NCI-H2196 treated with DMSO at 0.1 percent for 48 hours (cell line): ENCODE results near the gene PTPRM.

Source experiments
- DNase-seq: peaks from one replicate; lab custom pipeline; 2025; ENCODE audit not compliant: unreplicated experiment; lab: John Stamatoyannopoulos, UW

Gene PTPRM

GRCh38 chr18:7749510-7749981 is 182.4 kb downstream of the PTPRM start:
- no peak for DNase-seq

- no peak for DNase-seq
Measured at GRCh38 chr18:7750095-7750663, 183.1 kb downstream of the PTPRM start.

GRCh38 chr18:7750966-7751365 is 183.8 kb downstream of the PTPRM start:
- DNase-seq, result no peak

- no peak for DNase-seq
Measured at GRCh38 chr18:7754258-7754657, 187.1 kb downstream of the PTPRM start.

- DNase-seq, result no peak
Measured at GRCh38 chr18:7754725-7755181, 187.6 kb downstream of the PTPRM start.

- no peak for DNase-seq
Measured at GRCh38 chr18:7755753-7756475, 188.8 kb downstream of the PTPRM start.

GRCh38 chr18:7757175-7757574 is 190.1 kb downstream of the PTPRM start:
- no peak for DNase-seq

- no peak for DNase-seq
Measured at GRCh38 chr18:7758764-7759163, 191.6 kb downstream of the PTPRM start.

GRCh38 chr18:7760967-7761948 is 194.1 kb downstream of the PTPRM start:
- no peak for DNase-seq

GRCh38 chr18:7764405-7764804 is 197.3 kb downstream of the PTPRM start:
- DNase-seq, result no peak

- DNase-seq, result no peak
Measured at GRCh38 chr18:7766346-7766745, 199.2 kb downstream of the PTPRM start.

- DNase-seq, result no peak
Measured at GRCh38 chr18:7766817-7767216, 199.7 kb downstream of the PTPRM start.

- no peak for DNase-seq
Measured at GRCh38 chr18:7770908-7771307, 203.8 kb downstream of the PTPRM start.

GRCh38 chr18:7772510-7772888 is 205.4 kb downstream of the PTPRM start:
- no peak for DNase-seq

- DNase-seq, result no peak
Measured at GRCh38 chr18:7772951-7773350, 205.8 kb downstream of the PTPRM start.

GRCh38 chr18:7775128-7775527 is 208.0 kb downstream of the PTPRM start:
- no peak for DNase-seq

- no peak for DNase-seq
Measured at GRCh38 chr18:7775843-7776242, 208.7 kb downstream of the PTPRM start.

GRCh38 chr18:7778181-7778580 is 211.1 kb downstream of the PTPRM start:
- no peak for DNase-seq

- no peak for DNase-seq
Measured at GRCh38 chr18:7779211-7779610, 212.1 kb downstream of the PTPRM start.

- DNase-seq, result peak; percentile 11
Measured at GRCh38 chr18:7784171-7784570, 217.1 kb downstream of the PTPRM start.

GRCh38 chr18:7786569-7786968 is 219.5 kb downstream of the PTPRM start:
- no peak for DNase-seq

- no peak for DNase-seq
Measured at GRCh38 chr18:7787339-7787738, 220.2 kb downstream of the PTPRM start.
